ENCODE data around the gene CERS5. TPM values are rescaled to one million over a fixed set of nuclear protein-coding genes. Genes with fewer than 3 reads are reported as not detected.

Gene CERS5
- total RNA-seq = 37.9 and 41.9 TPM in 2 replicates

GRCh38 chr12:50167049-50167828 lies at the start of gene CERS5:
CERS5 (minus strand) TSS chr12:50167369; CDS start chr12:50167297, 72 bp downstream.

GRCh38 chr12:50111693-50112455 lies 55.3 kb downstream of the CERS5 start, which contains the start of gene COX14:
COX14 (plus strand) TSS chr12:50112236; CDS start chr12:50120044, 7,808 bp downstream.

GRCh38 chr12:50103767-50104321 lies 63.3 kb downstream of the CERS5 start, which contains the start of gene GPD1:
GPD1 (plus strand) TSS chr12:50104008; CDS start chr12:50104051, 43 bp downstream.

GRCh38 chr12:50084775-50085614 lies 82.2 kb downstream of the CERS5 start, which contains the start of gene SMARCD1:
SMARCD1 (plus strand) TSS chr12:50085342; CDS start chr12:50085370, 28 bp downstream.

Other genes starting within 250 kb of the CERS5 start
- not detected in 2 replicates for gene AQP2, start 216.6 kb downstream of the CERS5 start, total RNA-seq
- not detected in 2 replicates for gene AQP5, start 205.5 kb downstream of the CERS5 start, total RNA-seq
- gene AQP6, start 194.4 kb downstream of the CERS5 start, total RNA-seq = not detected in 2 replicates
- gene RACGAP1, start 141.9 kb downstream of the CERS5 start, total RNA-seq = 69.0 and 103 TPM in 2 replicates
- 0.27 and 1.1 TPM in 2 replicates for gene ASIC1, start 109.8 kb downstream of the CERS5 start, total RNA-seq
- 93.4 and 102 TPM in 2 replicates for gene SMARCD1, start 82.0 kb downstream of the CERS5 start, total RNA-seq
- 0.22 TPM in 1 of 2 replicates, not detected in the other for gene GPD1, start 63.4 kb downstream of the CERS5 start, total RNA-seq
- 29.4 and 30.9 TPM in 2 replicates for gene COX14, start 55.1 kb downstream of the CERS5 start, total RNA-seq
- gene LIMA1, start 116.2 kb upstream of the CERS5 start, total RNA-seq = 157 and 160 TPM in 2 replicates
- under 0.01 TPM in 1 of 2 replicates, not detected in the other for gene FAM186A, start 229.2 kb upstream of the CERS5 start, total RNA-seq
- 75.0 and 82.2 TPM in 2 replicates for gene LARP4, start 233.5 kb upstream of the CERS5 start, total RNA-seq